ENCODE measurements around the gene DESI1.

The DESI1 gene

GRCh38 chr22:41620589-41621098, at the start of gene DESI1:
Gene DESI1 (minus strand): TSS chr22:41621043. CDS start chr22:41620839, 204 bp downstream.
- Histone ChIP-seq H3K36me3 (ENCODE audit: insufficient read depth, low read length) (peaks cover 11% of the 10 kb centered on the region; the same call in 1 of the 2 replicates), H3K9me3 (ENCODE audit: insufficient read depth, low read depth, low read length) (no peaks in the 10 kb centered on the region), H3F3A (ENCODE audit: low read depth) (no peaks in the 10 kb centered on the region), H3K27me3 (ENCODE audit: insufficient read depth, low read length, poor library complexity, severe bottlenecking) (peaks cover 20% of the 10 kb centered on the region), H3K79me2 (ENCODE audit: insufficient read depth, low read length) (peaks cover 39% of the 10 kb centered on the region), H4K20me1 (ENCODE audit: insufficient read depth, low read length, poor library complexity, severe bottlenecking) (peaks cover 48% of the 10 kb centered on the region), H2AFZ (ENCODE audit: low read length) (peak within 1 kb of the TSS; percentile 98), H3K4me3 (ENCODE audit: low read length, poor library complexity, severe bottlenecking) (peak within 1 kb of the TSS; percentile 99), H3K4me1 (ENCODE audit: insufficient read depth, low read length, poor library complexity, severe bottlenecking) (peaks cover 24% of the 10 kb centered on the region), H3K9me2 (replicated peaks; ENCODE audit: low read depth, low read length) (no peaks in the 10 kb centered on the region), H3K9ac (ENCODE audit: low read depth, low read length, poor library complexity, severe bottlenecking) (peak within 1 kb of the TSS; percentile 98), H3K4me2 (ENCODE audit: low read depth, low read length, poor library complexity, severe bottlenecking) (peak within 1 kb of the TSS; percentile 98)
- TF ChIP-seq EZH2phosphoT487 (IDR thresholded peaks at IDR 0.05; ENCODE audit: borderline replicate concordance), result no peak
- TF ChIP-seq CTCF (conservative IDR thresholded peaks at IDR 0.05; ENCODE audit: low read length), result no peak

GRCh38 chr22:41668971-41669911, 48.4 kb upstream of the DESI1 start:
- H3K4me1 ChIP-seq (ENCODE audit: insufficient read depth, low read length, poor library complexity, severe bottlenecking), result peaks cover 6% of the 10 kb centered on the region
- H4K20me1 ChIP-seq (ENCODE audit: insufficient read depth, low read length, poor library complexity, severe bottlenecking), result no peaks in the 10 kb centered on the region
- no peaks in the 10 kb centered on the region for H3K27me3 ChIP-seq (ENCODE audit: insufficient read depth, low read length, poor library complexity, severe bottlenecking)
- no peak overlapping the region for H3K9ac ChIP-seq (ENCODE audit: low read depth, low read length, poor library complexity, severe bottlenecking)
- H3K79me2 ChIP-seq (ENCODE audit: insufficient read depth, low read length), result peaks cover 2% of the 10 kb centered on the region; the same call in 1 of the 2 replicates
- no peak for TF ChIP-seq EZH2phosphoT487 (IDR thresholded peaks at IDR 0.05; ENCODE audit: borderline replicate concordance)
- no peak for TF ChIP-seq CTCF (conservative IDR thresholded peaks at IDR 0.05; ENCODE audit: low read length)
- H2AFZ ChIP-seq (ENCODE audit: low read length), result no peak overlapping the region
- H3K9me3 ChIP-seq (ENCODE audit: insufficient read depth, low read depth, low read length), result no peaks in the 10 kb centered on the region
- peaks cover 30% of the 10 kb centered on the region; the same call in 1 of the 2 replicates for H3K36me3 ChIP-seq (ENCODE audit: insufficient read depth, low read length)
- no peaks in the 10 kb centered on the region for H3K9me2 ChIP-seq (replicated peaks; ENCODE audit: low read depth, low read length)
- H3K4me3 ChIP-seq (ENCODE audit: low read length, poor library complexity, severe bottlenecking), result no peak overlapping the region
- H3K4me2 ChIP-seq (ENCODE audit: low read depth, low read length, poor library complexity, severe bottlenecking), result no peak overlapping the region
- H3F3A ChIP-seq (ENCODE audit: low read depth), result no peaks in the 10 kb centered on the region

- H3K27me3 ChIP-seq (ENCODE audit: insufficient read depth, low read length, poor library complexity, severe bottlenecking), result no peaks in the 10 kb centered on the region
- no peaks in the 10 kb centered on the region for H4K20me1 ChIP-seq (ENCODE audit: insufficient read depth, low read length, poor library complexity, severe bottlenecking)
- no peaks in the 10 kb centered on the region for H3F3A ChIP-seq (ENCODE audit: low read depth)
- H3K9me2 ChIP-seq (replicated peaks; ENCODE audit: low read depth, low read length), result no peaks in the 10 kb centered on the region
- H2AFZ ChIP-seq (ENCODE audit: low read length), result no peak overlapping the region
- H3K4me3 ChIP-seq (ENCODE audit: low read length, poor library complexity, severe bottlenecking), result no peak overlapping the region
- H3K79me2 ChIP-seq (ENCODE audit: insufficient read depth, low read length), result no peaks in the 10 kb centered on the region
- H3K9ac ChIP-seq (ENCODE audit: low read depth, low read length, poor library complexity, severe bottlenecking), result no peak overlapping the region
- peaks cover 6% of the 10 kb centered on the region for H3K4me1 ChIP-seq (ENCODE audit: insufficient read depth, low read length, poor library complexity, severe bottlenecking)
- H3K9me3 ChIP-seq (ENCODE audit: insufficient read depth, low read depth, low read length), result no peaks in the 10 kb centered on the region
- TF ChIP-seq CTCF (conservative IDR thresholded peaks at IDR 0.05; ENCODE audit: low read length) (no peak), EZH2phosphoT487 (IDR thresholded peaks at IDR 0.05; ENCODE audit: borderline replicate concordance) (no peak)
- H3K36me3 ChIP-seq (ENCODE audit: insufficient read depth, low read length), result peaks cover 56% of the 10 kb centered on the region
- no peak overlapping the region for H3K4me2 ChIP-seq (ENCODE audit: low read depth, low read length, poor library complexity, severe bottlenecking)
Observed at GRCh38 chr22:41664951-41665350, 44.1 kb upstream of the DESI1 start.

Measured in Loucy (cell line).